ENCODE measurements around the gene TBL1X. TPM values are rescaled to one million over a fixed set of nuclear protein-coding genes. Genes with fewer than 3 reads are reported as not detected.

The TBL1X gene
- total and polyA plus RNA-seq, 2 of the 4 experiments (the other 2 are of a cell fraction) = 16.2 to 20.8 TPM

DNA sequence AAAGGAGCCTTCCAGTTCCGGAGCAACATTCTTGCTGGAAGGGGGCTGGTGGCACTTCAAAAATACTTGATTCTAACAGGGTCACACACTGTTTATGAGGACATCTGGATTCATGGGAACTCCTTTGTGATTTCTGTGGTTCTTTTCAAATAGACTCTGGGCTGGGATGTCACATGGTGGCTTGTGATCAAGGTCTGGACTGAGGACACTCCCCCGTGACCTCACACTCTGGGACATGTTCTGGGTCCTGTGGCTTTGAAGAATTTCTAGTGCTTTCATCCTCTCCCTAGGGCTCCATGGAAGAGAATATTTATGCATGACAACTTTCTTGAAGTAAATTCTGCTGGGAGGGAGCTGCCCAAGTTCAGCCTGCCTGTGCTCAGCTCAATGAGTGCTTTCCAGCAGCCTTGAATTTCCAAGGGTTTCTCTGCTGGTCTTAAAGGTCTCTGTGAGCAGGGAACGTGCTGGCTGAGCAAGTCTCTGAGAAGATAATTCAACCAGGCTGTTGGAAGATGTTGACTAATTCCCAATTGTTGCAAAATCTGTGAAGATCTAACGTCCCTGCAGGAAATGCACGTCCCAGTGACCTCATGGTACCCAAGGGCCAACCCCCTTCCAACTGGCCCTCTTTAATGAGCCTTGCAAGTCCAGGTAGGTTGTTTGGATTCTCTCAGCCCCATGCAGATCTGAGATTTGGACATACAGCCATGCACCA, 264.5 kb downstream of the TBL1X start:
- Histone ChIP-seq H3K23ac (ENCODE audit: low read depth, low read length) (no peak overlapping the region), H3K9me1 (ENCODE audit: insufficient read depth, low read length) (no peaks in the 10 kb centered on the region), H3K4me2 (ENCODE audit: low read depth, low read length) (no peak overlapping the region), H3K4me1 (ENCODE audit: control insufficient read depth, insufficient read depth, low read length) (no peaks in the 10 kb centered on the region), H2AK9ac (replicated peaks; ENCODE audit: low read depth, low read length, poor library complexity) (no peak overlapping the region), H2BK20ac (ENCODE audit: low read depth, low read length) (no peak overlapping the region), H3K18ac (ENCODE audit: low read depth, low read length) (no peak overlapping the region), H4K20me1 (ENCODE audit: insufficient read depth, low read length) (no peaks in the 10 kb centered on the region), H3K27ac (ENCODE audit: insufficient read depth, low read length) (no peak overlapping the region), H2AK5ac (ENCODE audit: low read depth, low read length) (no peak overlapping the region), H3K79me1 (ENCODE audit: low read depth in 1 of 2, low read length in 2 of 2) (no peaks in the 10 kb centered on the region), H2BK5ac (ENCODE audit: low read depth, low read length, poor library complexity, severe bottlenecking) (no peak overlapping the region), H3K4ac (ENCODE audit: low read depth, low read length) (no peak overlapping the region), H3K36me3 (ENCODE audit: control insufficient read depth, insufficient read depth, low read length) (no peaks in the 10 kb centered on the region), H2BK15ac (ENCODE audit: low read depth, low read length) (no peak overlapping the region), H3K27me3 (ENCODE audit: control insufficient read depth, insufficient read depth, low read length) (no peaks in the 10 kb centered on the region), H4K91ac (ENCODE audit: insufficient read depth, low read depth, low read length) (no peak overlapping the region), H4K5ac (ENCODE audit: low read depth, low read length) (no peak overlapping the region), H4K8ac (ENCODE audit: low read depth in 2 of 2, low read length in 2 of 2) (no peak overlapping the region), H3K56ac (ENCODE audit: extremely low read depth, insufficient read depth, low read length) (no peak overlapping the region), H3K14ac (replicated peaks; ENCODE audit: low read depth, low read length) (no peak overlapping the region), H3K9me3 (ENCODE audit: control insufficient read depth, insufficient read depth, low read length) (peaks cover 17% of the 10 kb centered on the region), H3K9ac (ENCODE audit: low read depth, low read length) (no peak overlapping the region), H3K4me3 (ENCODE audit: insufficient read depth, low read depth, low read length) (no peak overlapping the region), H2AFZ (replicated peaks; ENCODE audit: low read length, poor library complexity) (no peak overlapping the region), H2BK120ac (ENCODE audit: low read depth, low read length) (no peak overlapping the region)
- ChIA-PET CTCF (no interaction called here), POLR2A (ENCODE audit: unreplicated experiment) (no interaction called here)
- DNase-seq = no peak
- ATAC-seq (ENCODE audit: low read depth) = no peak
- TF ChIP-seq MXI1 (IDR thresholded peaks at IDR 0.05; ENCODE audit: borderline replicate concordance, low read depth, low read length) (no peak), RFX5 (IDR thresholded peaks at IDR 0.05; ENCODE audit: low read depth, low read length) (no peak), MAZ (IDR thresholded peaks at IDR 0.05; ENCODE audit: borderline replicate concordance, low read depth, low read length) (no peak)
- TF ChIP-seq, protein P1, sequence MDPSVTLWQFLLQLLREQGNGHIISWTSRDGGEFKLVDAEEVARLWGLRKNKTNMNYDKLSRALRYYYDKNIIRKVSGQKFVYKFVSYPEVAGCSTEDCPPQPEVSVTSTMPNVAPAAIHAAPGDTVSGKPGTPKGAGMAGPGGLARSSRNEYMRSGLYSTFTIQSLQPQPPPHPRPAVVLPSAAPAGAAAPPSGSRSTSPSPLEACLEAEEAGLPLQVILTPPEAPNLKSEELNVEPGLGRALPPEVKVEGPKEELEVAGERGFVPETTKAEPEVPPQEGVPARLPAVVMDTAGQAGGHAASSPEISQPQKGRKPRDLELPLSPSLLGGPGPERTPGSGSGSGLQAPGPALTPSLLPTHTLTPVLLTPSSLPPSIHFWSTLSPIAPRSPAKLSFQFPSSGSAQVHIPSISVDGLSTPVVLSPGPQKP (IDR thresholded peaks at IDR 0.05; ENCODE audit: borderline replicate concordance, low read depth, low read length) = no peak
- dilution Hi-C loops (cut with HindIII; ENCODE audit: low sequenced_read_pairs, unreplicated experiment) = no loop called here
- intact Hi-C loops (cut with micrococcal nuclease) = no loop called here
- WGBS, 2 experiments (ENCODE audit: extremely low coverage in 2 of 2, insufficient read length in 1 of 2) = no CpG with 5 or more reads among the region's 5 CpGs
- in situ Hi-C loops (cut with MboI; ENCODE audit: low sequenced_read_pairs) = no loop called here
- no TSS peak for BruUV-seq (replicated peaks)

Data from IMR-90 (cell line).